Psoas muscle (tissue), 8 donors: Measurements from ENCODE around the gene JADE2. TPM values are rescaled to one million over a fixed set of nuclear protein-coding genes. Genes with fewer than 3 reads are reported as not detected.

Experiments
- ATAC-seq, 4 donors: fragments of 200-7000 bp; cut with Tn5 transposase; one replicate each; pipeline ENCODE4 v1.9.1; 2020; ENCODE audit warnings: moderate library complexity in 3 of 4, mild to moderate bottlenecking in 2 of 4
- DNase-seq, 2 donors: peaks; one replicate each; pipeline ENCODE4 v3.0.0-alpha.2; 2020
- H3K27ac ChIP-seq: fragments of 200-600 bp; one replicate; pipeline ENCODE4 v1.8.0; 2022
- H3K27me3 ChIP-seq, 3 donors: fragments of 200-600 bp in 1 of 3; one replicate each; pipeline versions ENCODE4 v1.6.1 to v1.8.0; 2013 to 2022; ENCODE audit warnings: low read length in 2 of 3, mild to moderate bottlenecking in 2 of 3, moderate library complexity in 1 of 3; ENCODE audit not compliant: insufficient read depth in 3 of 3
- H3K36me3 ChIP-seq, 2 donors: fragments of 200-600 bp in 1 of 2; one replicate each; pipeline versions ENCODE4 v1.6.1 to v1.8.0; 2013 to 2022; ENCODE audit warnings: low read depth in 1 of 2, mild to moderate bottlenecking in 1 of 2, moderate library complexity in 1 of 2; ENCODE audit not compliant: insufficient read depth in 1 of 2
- H3K4me1 ChIP-seq: fragments of 200-600 bp; one replicate; pipeline ENCODE4 v1.8.0; 2022
- H3K4me3 ChIP-seq: fragments of 200-600 bp; one replicate; pipeline ENCODE4 v1.8.0; 2022; ENCODE audit warnings: mild to moderate bottlenecking
- H3K9me3 ChIP-seq: fragments of 200-600 bp; one replicate; pipeline ENCODE4 v1.8.0; 2022
- CTCF ChIP-seq: fragments of 200-600 bp; IDR thresholded peaks from one replicate; pipeline ENCODE4 v1.8.0; 2022; ENCODE audit warnings: antibody characterized with exemption
- WGBS, 3 donors: extraction: QIAGEN DNeasy Blood & Tissue Kit; methylation state at CpG; one replicate each; pipeline versions ENCODE4 v1.1.6 to v1.1.7; 2013; 5-methylcytosine and 5-hydroxymethylcytosine counted together
- intact Hi-C, 2 donors: fragments of 100-400 bp; cut with DNase I; formaldehyde crosslinking; loops; one replicate each; pipeline versions ENCODE4 v1.11.0 to v1.14.2; 2022
- polyA plus RNA-seq, 3 donors: library from polyadenylated mRNA; stranded (reverse); fragments of 200-250 nt; gene quantifications; one replicate each; pipeline ENCODE4 v1.2.3, GENCODE V29; 2013
- total RNA-seq, 4 donors: library from RNA; stranded (reverse); fragmentation: NEBNext Ultra II Directional in 2 of 4; extraction: Animal tissue kit (Norgen Biotek cat#: 25700) in 2 of 4; gene quantifications; one replicate each; pipeline versions ENCODE4 v1.2.1 to v1.2.4, GENCODE V29; 2021 to 2023
- donor health status: healthy with polysubstance abuse.
- donor health status: DM: no; HTN: no; CAD: no; lungs with moderate emphysema.
- donor health status: Bipolar disorder and iron deficiency.
- donor health status: healthy.
- donor health status: DM: yes; HTN: yes; CAD: no.
- donor health status: DM: no; HTN: no; CAD: no.
- donor health status: DM: no; HTN: no; CAD: no.
- donor health status: DM: yes; HTN: yes; CAD: no.

Gene JADE2
- total and polyA plus RNA-seq, 7 donors, result 5.0 to 15.1 (median 10.1) TPM

GRCh38 chr5:134543820-134544614 lies 18.5 kb downstream of the JADE2 start:
- ATAC-seq (no peak), DNase-seq (peak; percentile 14 to 43)
- Histone ChIP-seq H3K27me3 (no peaks in the 10 kb centered on the region), H3K9me3 (no peaks in the 10 kb centered on the region), H3K36me3 (peaks cover 0 to 42% of the 10 kb centered on the region in 2 donors), H3K27ac (no peak overlapping the region), H3K4me3 (no peak overlapping the region), H3K4me1 (peaks cover 25% of the 10 kb centered on the region)
- TF ChIP-seq CTCF, result no peak
- 69 to 80% (median 69%) methylated on average over 11 of the region's 11 CpGs for WGBS, 3 donors
- intact Hi-C loops, result no loop called here

GRCh38 chr5:134545070-134545868 lies 19.8 kb downstream of the JADE2 start:
- TF ChIP-seq CTCF, result no peak
- Histone ChIP-seq H3K27ac (peak overlapping the region; percentile 6), H3K27me3 (no peaks in the 10 kb centered on the region), H3K9me3 (no peaks in the 10 kb centered on the region), H3K4me3 (no peak overlapping the region), H3K36me3 (peaks cover 0 to 33% of the 10 kb centered on the region in 2 donors), H3K4me1 (peaks cover 25% of the 10 kb centered on the region)
- WGBS, 3 donors, result 58 to 68% (median 63%) methylated on average over 10 of the region's 10 CpGs
- ATAC-seq, result peak in 3 of 4 donors; percentile 34 to 54 (median 37)
- intact Hi-C loops, result no loop called here
- DNase-seq, result peak; percentile 85 to 88

- TF ChIP-seq CTCF, result no peak
- Histone ChIP-seq H3K4me3 (no peak overlapping the region), H3K4me1 (peaks cover 25% of the 10 kb centered on the region), H3K36me3 (peaks cover 0 to 18% of the 10 kb centered on the region in 2 donors), H3K27me3 (no peaks in the 10 kb centered on the region), H3K27ac (peak overlapping the region; percentile 37), H3K9me3 (no peaks in the 10 kb centered on the region)
- intact Hi-C loops, result no loop called here
- WGBS, 3 donors, result 84 to 89% (median 87%) methylated on average over 2 of the region's 2 CpGs
- ATAC-seq (no peak), DNase-seq (peak in 1 of 2 donors; percentile 4)
These were observed 21.6 kb downstream of the JADE2 start for GRCh38 chr5:134547066-134547465.

GRCh38 chr5:134547579-134547978 lies 22.1 kb downstream of the JADE2 start:
- TF ChIP-seq CTCF, result no peak
- Histone ChIP-seq H3K27me3 (no peaks in the 10 kb centered on the region), H3K9me3 (no peaks in the 10 kb centered on the region), H3K4me1 (peaks cover 29% of the 10 kb centered on the region), H3K36me3 (peaks cover 0 to 23% of the 10 kb centered on the region in 2 donors), H3K4me3 (no peak overlapping the region), H3K27ac (peak overlapping the region; percentile 37)
- ATAC-seq (peak; percentile 84 to 92 (median 92)), DNase-seq (peak; percentile 69 to 81)
- intact Hi-C loops, result no loop called here
- 42 to 52% (median 50%) methylated on average over 2 of the region's 2 CpGs for WGBS, 3 donors
